ENCODE data around the gene LPCAT1.

DNA sequence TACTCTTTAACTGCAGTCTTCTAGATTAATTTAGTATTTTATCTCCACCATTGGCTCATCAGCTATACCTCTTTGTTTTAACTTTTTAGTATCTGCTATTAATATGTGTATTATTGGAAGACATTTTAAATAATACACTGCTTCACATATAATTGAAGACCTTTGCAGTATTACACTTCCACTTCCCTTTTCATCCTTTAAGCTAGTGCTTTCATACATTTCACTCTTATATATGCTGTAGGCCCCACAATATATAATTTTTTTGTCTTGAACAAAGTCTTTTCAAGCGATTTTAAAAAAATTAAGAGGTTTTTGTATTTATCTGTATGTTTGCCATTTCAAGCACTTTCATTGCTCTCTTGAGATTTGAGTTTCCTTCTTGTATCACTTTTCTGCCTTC, 8.6 kb upstream of the LPCAT1 start:
- TF ChIP-seq POLR2A (IDR thresholded peaks at IDR 0.05; ENCODE audit: low read depth, low read length) = no peak
- TF ChIP-seq POLR2AphosphoS5 (IDR thresholded peaks at IDR 0.05; ENCODE audit: low read depth, low read length) = no peak
